ENCODE measurements around the gene CCDC92B. TPM values are rescaled to one million over a fixed set of nuclear protein-coding genes. Genes with fewer than 3 reads are reported as not detected.
"Not testable (repeated sequence)": the region's sequence is repeated elsewhere in the genome, so short reads cannot be mapped to it uniquely, and the experiment has no call there.

Gene CCDC92B
- polyA plus RNA-seq, 1 donor: 0.14 TPM

DNA sequence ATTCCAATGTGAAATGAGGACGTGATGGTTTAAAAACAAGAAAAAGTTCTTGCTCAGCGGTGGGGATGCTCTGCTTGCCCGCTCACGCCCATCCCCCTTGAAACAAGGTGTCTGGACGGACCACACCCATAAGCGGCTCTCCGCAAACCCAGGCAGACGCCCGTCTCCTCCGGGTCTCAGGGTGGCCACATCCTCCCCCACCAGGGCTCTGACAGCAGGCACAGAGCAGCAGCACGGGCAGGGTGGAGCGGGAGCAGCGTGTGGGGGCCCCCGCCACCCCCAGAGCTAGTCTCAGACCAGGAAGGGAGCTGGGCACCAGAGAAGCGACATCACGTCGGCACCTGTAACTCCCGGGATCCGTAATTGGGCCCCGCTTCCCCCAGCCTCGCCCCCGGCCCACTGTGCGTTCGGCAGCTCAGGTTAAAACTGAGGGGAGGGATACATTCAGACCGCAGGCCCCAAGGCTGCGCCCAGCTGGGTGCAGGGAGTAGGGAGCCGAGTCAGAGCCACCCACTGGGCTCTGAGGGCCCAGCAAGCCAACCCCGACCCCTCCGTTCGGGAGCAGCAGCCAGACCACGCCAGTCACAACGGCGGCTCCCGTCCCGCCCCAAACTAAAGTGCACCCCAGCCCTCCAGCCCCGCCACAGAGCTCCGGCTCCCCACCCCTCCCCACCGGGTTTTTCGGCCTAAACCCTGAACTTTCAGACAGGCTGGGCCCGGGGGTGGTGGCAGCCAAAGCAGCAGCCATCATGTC, 59.9 kb downstream of the CCDC92B start:
- no peak for DNase-seq (ENCODE audit: low read depth)

DNA sequence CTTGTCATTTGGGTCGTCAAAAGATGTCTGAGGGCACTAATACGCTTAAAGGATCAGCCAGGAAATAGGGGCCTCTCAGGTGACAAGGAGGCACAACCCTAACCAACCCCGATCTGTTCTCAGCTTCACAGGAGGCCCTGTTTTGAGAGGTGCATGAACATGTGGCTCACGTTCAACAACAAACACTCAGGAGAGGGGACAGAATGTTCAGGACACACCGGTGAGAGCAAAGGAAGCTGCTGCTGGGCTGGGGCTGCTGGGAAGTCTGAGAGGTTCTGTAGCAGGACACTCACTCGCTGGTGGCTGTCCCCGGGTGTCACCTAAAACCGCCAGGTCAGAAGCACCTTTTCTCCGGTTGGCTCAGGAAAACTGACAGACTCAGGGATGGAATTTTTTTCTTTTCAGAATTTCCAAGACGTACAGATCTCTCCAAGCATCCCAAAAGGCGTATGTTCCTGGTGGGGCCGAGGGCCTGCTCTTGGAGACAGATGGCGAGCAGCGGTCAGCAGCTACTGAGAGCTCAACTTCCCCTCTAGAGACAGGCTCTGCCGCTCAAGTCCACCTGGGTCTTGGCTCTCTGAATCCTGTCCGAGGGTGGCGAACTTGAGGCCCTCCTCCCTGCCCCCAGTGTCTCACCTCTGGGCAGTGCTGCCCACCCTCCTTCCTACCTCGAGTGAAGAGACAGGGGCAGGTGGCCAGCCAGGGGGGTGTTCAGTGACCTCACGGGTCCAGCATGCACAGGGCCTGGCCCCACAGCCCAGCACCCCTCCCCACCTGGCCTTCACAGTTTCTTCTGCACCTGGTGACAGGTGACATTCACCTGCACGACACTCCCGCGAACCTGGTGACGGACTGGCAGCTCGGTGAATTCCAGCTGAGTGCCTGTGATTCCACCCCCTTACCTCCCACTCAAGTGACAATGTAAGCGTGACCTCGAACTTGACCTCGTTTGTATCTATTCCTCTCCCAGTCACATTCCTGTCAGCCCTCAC, 60.8 kb downstream of the CCDC92B start:
- DNase-seq (ENCODE audit: low read depth): no peak

DNA sequence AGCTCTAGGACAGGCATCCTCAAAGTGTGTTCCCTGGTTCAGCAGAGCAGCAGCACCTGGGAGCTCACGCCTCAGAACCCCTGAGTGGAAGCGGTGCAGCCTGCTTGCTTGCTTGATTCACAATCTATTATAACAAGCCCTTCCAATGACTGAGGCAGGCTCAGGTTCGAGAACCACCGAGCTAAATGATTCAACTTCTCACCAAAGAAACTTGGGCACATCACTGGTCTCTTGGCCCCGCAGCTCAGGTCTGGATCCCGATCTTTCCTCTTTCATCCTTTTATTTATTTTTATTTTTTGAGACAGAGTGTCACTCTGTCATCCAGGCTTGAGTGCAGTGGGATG, 62.4 kb downstream of the CCDC92B start:
- DNase-seq (ENCODE audit: low read depth): no peak

DNA sequence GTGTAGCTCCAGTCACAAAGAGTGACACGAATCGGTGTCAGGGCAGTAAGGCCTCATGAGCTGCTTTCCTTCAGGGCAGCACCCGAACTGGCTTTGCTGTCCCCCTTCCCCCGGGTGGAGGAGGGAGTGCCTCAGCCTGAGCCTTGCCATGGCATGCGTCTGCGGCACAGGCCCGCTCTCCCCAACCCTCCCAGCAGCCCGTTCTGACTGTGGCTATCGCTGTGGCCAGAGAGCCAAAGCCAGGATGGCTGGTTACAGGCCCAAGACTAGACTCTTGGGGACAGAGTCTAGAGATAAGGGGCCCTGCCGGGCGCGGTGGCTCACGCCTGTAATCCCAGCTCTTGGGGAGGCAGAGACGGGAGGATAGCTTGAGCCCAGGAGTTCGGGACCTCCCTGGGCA, 63.8 kb downstream of the CCDC92B start:
- no peak for DNase-seq (ENCODE audit: low read depth)

DNA sequence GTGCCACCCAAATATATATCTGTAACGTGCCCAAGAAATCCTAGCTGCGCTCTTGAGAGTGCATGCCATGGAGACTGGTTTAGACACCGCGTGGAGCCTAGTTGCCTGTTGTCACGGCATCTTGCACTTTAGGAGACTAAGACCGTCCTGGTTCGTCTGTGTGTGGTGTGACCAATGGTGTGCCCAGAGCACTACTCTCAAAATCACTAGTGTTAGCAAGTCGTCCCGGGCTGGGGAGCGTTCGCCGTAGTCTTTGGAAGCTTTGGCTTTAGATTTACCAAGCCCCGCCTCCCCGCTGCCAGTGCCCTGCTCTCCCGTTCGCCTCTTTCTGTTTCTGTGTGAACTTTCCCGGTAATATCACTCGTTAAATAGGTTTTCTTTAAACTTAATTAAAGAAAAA, 64.9 kb downstream of the CCDC92B start:
- DNase-seq (ENCODE audit: low read depth): no peak

DNA sequence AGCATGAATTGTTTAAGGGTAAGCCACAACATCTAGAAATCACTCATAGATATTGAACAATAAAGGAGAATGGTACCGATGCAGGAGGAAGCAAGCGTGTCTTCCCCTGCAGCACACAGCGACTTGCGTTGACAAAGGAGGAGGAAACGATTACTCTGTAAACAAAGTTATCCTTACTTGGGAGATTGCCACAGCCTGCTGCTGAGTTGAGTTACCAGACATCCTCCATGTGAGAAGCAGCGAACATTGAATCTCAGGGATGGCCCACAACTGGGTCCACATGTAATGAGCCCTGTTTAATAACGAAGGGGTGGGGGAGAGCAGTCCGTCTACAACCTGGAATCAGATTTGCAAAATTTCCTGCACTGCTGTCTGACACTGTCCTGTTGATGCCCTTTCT, 65.5 kb downstream of the CCDC92B start:
- DNase-seq (ENCODE audit: low read depth): no peak

DNA sequence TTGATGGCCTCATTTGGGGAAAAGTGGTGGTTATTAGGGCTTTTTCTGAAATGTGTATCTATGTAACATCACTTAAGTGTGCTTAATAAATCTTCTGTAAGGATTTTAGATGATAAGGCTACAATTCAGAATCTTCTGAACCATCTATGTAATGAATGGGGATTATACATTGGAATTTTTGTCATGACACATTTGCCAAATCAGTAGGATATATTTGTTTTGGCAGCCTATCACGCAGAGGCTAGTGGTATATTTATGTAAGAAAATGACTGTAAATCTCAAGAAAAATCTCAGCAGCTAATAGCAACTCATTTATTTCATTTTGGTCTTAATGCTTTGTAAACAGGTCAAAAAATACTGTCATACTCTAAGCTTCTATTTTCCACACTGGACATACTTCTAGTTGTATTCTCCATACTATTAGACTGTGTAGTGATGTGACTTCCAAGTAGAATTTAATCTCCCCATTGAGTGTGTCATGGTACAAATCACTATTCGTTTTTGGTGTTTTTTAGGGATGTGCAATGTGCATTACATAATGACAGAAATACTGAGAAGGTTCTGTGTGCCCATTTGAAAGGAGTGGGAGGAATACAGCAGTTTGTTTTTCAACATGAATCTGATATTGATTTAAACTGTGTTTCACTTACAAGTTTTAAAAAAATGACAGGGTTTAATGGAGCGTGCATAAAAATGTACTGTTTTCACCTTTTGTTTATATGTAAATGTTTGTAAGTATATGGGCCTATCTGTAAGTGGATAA, 67.1 kb downstream of the CCDC92B start:
- no peak for DNase-seq (ENCODE audit: low read depth)

DNA sequence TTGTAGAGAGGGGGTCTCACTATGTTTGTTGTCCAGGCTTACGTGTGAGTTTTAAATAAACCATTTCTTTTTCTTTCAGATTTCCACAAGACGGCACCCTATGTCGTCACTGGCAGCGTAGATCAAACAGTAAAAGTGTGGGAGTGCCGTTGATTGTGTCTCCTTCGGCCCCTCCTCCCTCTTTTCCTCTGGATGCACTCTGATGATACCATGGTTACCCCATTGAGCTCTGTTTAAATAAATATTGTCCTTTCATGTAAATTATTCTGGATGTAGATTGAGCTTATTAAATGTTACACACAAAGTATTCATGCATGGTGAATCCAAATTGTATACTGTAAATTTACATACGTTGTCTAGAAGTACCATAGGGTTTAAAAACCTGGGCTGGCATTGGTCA, 67.8 kb downstream of the CCDC92B start:
- no peak for DNase-seq (ENCODE audit: low read depth)

DNA sequence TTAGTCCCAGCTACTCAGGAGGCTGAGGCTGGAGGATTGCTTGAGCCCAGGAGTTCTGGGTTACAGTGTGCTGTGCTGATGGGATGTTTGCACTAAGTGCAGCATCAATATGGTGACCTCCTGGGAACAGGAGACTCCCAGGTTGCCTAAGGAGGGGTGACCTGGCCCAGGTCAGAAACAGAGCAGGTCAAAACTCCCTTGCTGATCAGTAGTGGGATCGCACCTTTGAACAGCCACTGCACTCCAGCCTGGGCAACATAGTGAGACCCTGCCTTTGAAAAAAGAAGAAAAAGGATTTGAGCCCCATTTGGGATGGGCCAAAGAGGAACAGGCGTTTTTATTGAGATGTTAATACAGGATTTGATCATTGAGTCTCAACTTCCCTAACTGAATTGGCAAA, 68.5 kb downstream of the CCDC92B start:
- DNase-seq (ENCODE audit: low read depth): no peak

DNA sequence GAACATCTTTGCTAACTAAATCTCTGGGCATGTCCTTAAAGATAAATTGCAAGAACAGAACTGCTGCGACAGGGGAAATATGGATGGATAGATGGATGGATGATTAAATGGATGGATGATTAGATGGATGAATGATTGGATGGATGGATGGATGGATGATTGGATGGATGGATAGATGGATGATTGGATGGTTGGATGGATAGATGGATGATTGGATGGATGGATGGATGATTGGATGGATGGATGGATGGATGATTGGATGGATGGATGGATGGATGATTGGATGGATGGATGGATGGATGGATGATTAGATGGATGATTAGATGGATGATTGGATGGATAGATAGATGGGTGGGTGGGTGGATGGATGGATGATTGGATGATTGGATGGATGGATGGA, 70.2 kb downstream of the CCDC92B start:
- not testable (repeated sequence) for DNase-seq (ENCODE audit: low read depth)

Other genes with a start within 250 kb of the CCDC92B start
- 20.0 TPM for gene METTL16, start 237.8 kb downstream of the CCDC92B start, polyA plus RNA-seq (ENCODE audit: insufficient read length)
- gene PAFAH1B1, start 156.0 kb downstream of the CCDC92B start, polyA plus RNA-seq (ENCODE audit: insufficient read length): 92.2 TPM
- 39.6 TPM for gene CLUH, start 37.9 kb downstream of the CCDC92B start, polyA plus RNA-seq (ENCODE audit: insufficient read length)
- 2.4 TPM for gene RAP1GAP2, start 46.8 kb upstream of the CCDC92B start, polyA plus RNA-seq (ENCODE audit: insufficient read length)